ENCODE measurements around the gene DDX31. TPM values are rescaled to one million over a fixed set of nuclear protein-coding genes. Genes with fewer than 3 reads are reported as not detected.

Gene DDX31
- total RNA-seq, 4 donors from 2014 or later = 6.1 to 30.1 (median 9.8) TPM

- TF ChIP-seq POLR2A (IDR thresholded peaks at IDR 0.05) (no peak), POLR2AphosphoS5 (IDR thresholded peaks at IDR 0.05) (no peak), CTCF (IDR thresholded peaks at IDR 0.05) (no peak), EP300 (IDR thresholded peaks at IDR 0.05; ENCODE audit: low read depth) (no peak)
- Histone ChIP-seq H3K4me3 (no peak overlapping the region), H3K9me3 (no peaks in the 10 kb centered on the region), H3K36me3 (no peaks in the 10 kb centered on the region), H3K4me1 (no peaks in the 10 kb centered on the region), H3K27ac (no peak overlapping the region), H3K27me3 (peaks cover 32% of the 10 kb centered on the region)
- in situ Hi-C loops (cut with MboI; ENCODE audit: low pct_ligation_motif_present in 1 of 4, low pct_unique_long_range_greater_than_20kb in 1 of 4, low sequenced_read_pairs in 3 of 4) (no loop called here), intact Hi-C loops (cut with DNase I; ENCODE audit: low total_unique reads) (no loop called here)
- WGBS, 2 donors (ENCODE audit: low coverage in 1 of 2) = 63 to 91% methylated on average over 3 to 15 of the region's 15 CpGs
- DNase-seq = no peak
Observed at GRCh38 chr9:132557159-132557558, 112.6 kb downstream of the DDX31 start.

DNA sequence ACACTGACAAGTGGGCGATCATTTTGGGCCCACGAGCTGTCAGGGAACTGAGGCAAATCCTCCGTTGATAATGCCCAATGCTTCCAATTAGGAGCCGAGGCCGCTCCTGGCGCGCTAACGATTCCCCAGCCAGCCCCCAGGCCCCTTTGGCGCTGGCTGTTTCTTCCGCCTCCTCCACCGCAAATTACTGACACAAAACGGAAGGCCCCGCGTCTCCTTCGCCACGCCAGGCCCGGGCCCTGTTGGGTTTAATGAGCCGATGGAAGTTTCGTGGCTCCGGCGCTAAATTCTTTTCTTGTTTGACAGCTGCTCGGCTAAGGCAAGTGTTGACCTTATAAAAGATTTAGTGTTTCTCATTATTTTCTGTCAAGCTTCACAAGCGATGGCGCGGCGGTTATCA, 113.1 kb downstream of the DDX31 start:
- H3K9me3 ChIP-seq = no peaks in the 10 kb centered on the region
- TF ChIP-seq POLR2A (IDR thresholded peaks at IDR 0.05) (no peak), POLR2AphosphoS5 (IDR thresholded peaks at IDR 0.05) (no peak), CTCF (IDR thresholded peaks at IDR 0.05) (no peak), EP300 (IDR thresholded peaks at IDR 0.05; ENCODE audit: low read depth) (no peak)
- peaks cover 28% of the 10 kb centered on the region for H3K27me3 ChIP-seq
- H3K4me3 ChIP-seq = no peak overlapping the region
- intact Hi-C loops (cut with DNase I; ENCODE audit: low total_unique reads) (no loop called here), in situ Hi-C loops (cut with MboI; ENCODE audit: low pct_ligation_motif_present in 1 of 4, low pct_unique_long_range_greater_than_20kb in 1 of 4, low sequenced_read_pairs in 3 of 4) (no loop called here)
- WGBS, 2 donors (ENCODE audit: low coverage in 1 of 2) = 62 to 68% methylated on average over 16 to 26 of the region's 26 CpGs
- H3K4me1 ChIP-seq = no peaks in the 10 kb centered on the region
- no peak overlapping the region for H3K27ac ChIP-seq
- no peaks in the 10 kb centered on the region for H3K36me3 ChIP-seq
- no peak for DNase-seq

DNA sequence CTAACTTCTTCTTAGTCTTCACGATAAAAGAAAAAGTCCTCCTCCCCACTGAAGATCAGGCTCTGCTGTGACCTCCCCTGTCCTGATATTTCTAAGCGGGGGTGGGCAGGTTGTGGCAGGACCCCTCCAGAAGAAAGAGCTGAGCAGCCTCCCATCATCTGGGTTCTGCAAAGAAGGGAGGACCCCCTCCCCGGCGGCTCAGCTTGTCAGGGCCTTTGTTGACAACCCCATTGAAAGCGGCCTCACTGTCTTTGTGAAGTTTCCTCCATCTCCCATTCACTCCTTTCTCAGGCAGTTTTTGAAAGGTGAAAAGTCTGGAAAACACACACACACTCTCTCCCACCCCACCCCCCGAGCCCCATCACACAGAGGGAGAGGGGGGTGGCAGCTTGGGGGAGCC, 113.5 kb downstream of the DDX31 start:
- DNase-seq = no peak
- 76% methylated on average over 6 of the region's 6 CpGs; no CpG with 5 or more reads in 1 of the 2 donors for WGBS, 2 donors (ENCODE audit: low coverage in 1 of 2)
- no peak overlapping the region for H3K27ac ChIP-seq
- TF ChIP-seq POLR2A (IDR thresholded peaks at IDR 0.05) (no peak), EP300 (IDR thresholded peaks at IDR 0.05; ENCODE audit: low read depth) (no peak), CTCF (IDR thresholded peaks at IDR 0.05) (no peak), POLR2AphosphoS5 (IDR thresholded peaks at IDR 0.05) (no peak)
- H3K4me1 ChIP-seq = no peaks in the 10 kb centered on the region
- H3K4me3 ChIP-seq = no peak overlapping the region
- peaks cover 24% of the 10 kb centered on the region for H3K27me3 ChIP-seq
- no peaks in the 10 kb centered on the region for H3K9me3 ChIP-seq
- H3K36me3 ChIP-seq = no peaks in the 10 kb centered on the region
- in situ Hi-C loops (cut with MboI; ENCODE audit: low pct_ligation_motif_present in 1 of 4, low pct_unique_long_range_greater_than_20kb in 1 of 4, low sequenced_read_pairs in 3 of 4) = no loop called here
- intact Hi-C loops (cut with DNase I; ENCODE audit: low total_unique reads) = no loop called here

- H3K9me3 ChIP-seq = no peaks in the 10 kb centered on the region
- in situ Hi-C loops (cut with MboI; ENCODE audit: low pct_ligation_motif_present in 1 of 4, low pct_unique_long_range_greater_than_20kb in 1 of 4, low sequenced_read_pairs in 3 of 4) = no loop called here
Observed at GRCh38 chr9:132555528-132555927, 114.3 kb downstream of the DDX31 start.

DNA sequence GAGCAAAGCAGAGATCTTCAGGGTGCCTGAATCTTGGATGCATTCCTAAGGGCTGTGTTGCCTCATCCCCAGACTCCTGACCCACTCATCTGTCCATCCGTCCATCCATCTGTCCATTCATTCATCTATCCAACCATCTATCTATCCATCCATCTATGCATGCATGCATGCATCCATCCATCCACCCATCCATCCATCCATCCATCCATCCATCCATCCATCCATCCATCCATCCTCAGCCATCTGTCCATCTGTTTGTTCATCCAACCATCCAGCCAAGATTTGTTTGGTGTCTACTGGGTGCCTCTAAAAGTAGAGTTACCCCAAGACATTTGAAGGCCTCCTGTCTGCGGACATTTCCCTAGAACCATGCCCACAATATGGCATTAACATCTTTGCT, 115.0 kb downstream of the DDX31 start:
- in situ Hi-C loops (cut with MboI; ENCODE audit: low pct_ligation_motif_present in 1 of 4, low pct_unique_long_range_greater_than_20kb in 1 of 4, low sequenced_read_pairs in 3 of 4) = no loop called here
- TF ChIP-seq POLR2A (IDR thresholded peaks at IDR 0.05) = no peak
- TF ChIP-seq POLR2AphosphoS5 (IDR thresholded peaks at IDR 0.05) = no peak
- TF ChIP-seq CTCF (IDR thresholded peaks at IDR 0.05) = no peak
- TF ChIP-seq EP300 (IDR thresholded peaks at IDR 0.05; ENCODE audit: low read depth) = no peak
- Histone ChIP-seq H3K27me3 (peaks cover 9% of the 10 kb centered on the region), H3K4me3 (no peak overlapping the region), H3K27ac (no peak overlapping the region), H3K36me3 (no peaks in the 10 kb centered on the region), H3K9me3 (no peaks in the 10 kb centered on the region), H3K4me1 (no peaks in the 10 kb centered on the region)
- intact Hi-C loops (cut with DNase I; ENCODE audit: low total_unique reads) = no loop called here
- 70 to 90% methylated on average over 1 to 2 of the region's 2 CpGs for WGBS, 2 donors (ENCODE audit: low coverage in 1 of 2)
- no peak for DNase-seq

More at GRCh38 chr9:132555528-132555927, 114.3 kb downstream of the DDX31 start:
- Histone ChIP-seq H3K4me1 (no peaks in the 10 kb centered on the region), H3K27me3 (peaks cover 17% of the 10 kb centered on the region), H3K4me3 (no peak overlapping the region), H3K36me3 (no peaks in the 10 kb centered on the region), H3K27ac (no peak overlapping the region)
- no peak for TF ChIP-seq EP300 (IDR thresholded peaks at IDR 0.05; ENCODE audit: low read depth)
- TF ChIP-seq POLR2A (IDR thresholded peaks at IDR 0.05) = no peak
- TF ChIP-seq POLR2AphosphoS5 (IDR thresholded peaks at IDR 0.05) = no peak
- WGBS, 2 donors (ENCODE audit: low coverage in 1 of 2) = 76 to 98% methylated on average over 6 to 8 of the region's 8 CpGs
- intact Hi-C loops (cut with DNase I; ENCODE audit: low total_unique reads) = no loop called here
- DNase-seq = no peak
